Left hindlimb (tissue), 1 donor: ENCODE measurements around the gene YOD1.

Experiments used
- DNase-seq: peaks from one replicate; pipeline ENCODE4 v3.0.0-alpha.2; 2018

YOD1 gene

GRCh38 chr1:207071426-207071825, 20.4 kb upstream of the YOD1 start:
- no peak for DNase-seq

- no peak for DNase-seq
Measured at GRCh38 chr1:207070811-207071210, 19.8 kb upstream of the YOD1 start.

- DNase-seq: no peak
Measured at GRCh38 chr1:207069858-207070506, 19.0 kb upstream of the YOD1 start.

- no peak for DNase-seq
Measured at GRCh38 chr1:207069061-207069460, 18.1 kb upstream of the YOD1 start.

- DNase-seq: no peak
Measured at GRCh38 chr1:207067665-207068064, 16.7 kb upstream of the YOD1 start.

GRCh38 chr1:207067185-207067584, 16.2 kb upstream of the YOD1 start:
- DNase-seq: no peak

GRCh38 chr1:207064561-207064960, 13.6 kb upstream of the YOD1 start:
- no peak for DNase-seq

GRCh38 chr1:207063014-207063413, 12.0 kb upstream of the YOD1 start:
- no peak for DNase-seq

GRCh38 chr1:207062058-207062457, 11.1 kb upstream of the YOD1 start:
- DNase-seq: no peak

GRCh38 chr1:207060596-207060995, 9.6 kb upstream of the YOD1 start:
- DNase-seq: no peak

GRCh38 chr1:207059881-207060280, 8.9 kb upstream of the YOD1 start:
- no peak for DNase-seq

- no peak for DNase-seq
Measured at GRCh38 chr1:207058878-207059867, 8.2 kb upstream of the YOD1 start.

GRCh38 chr1:207058252-207058651, 7.2 kb upstream of the YOD1 start:
- no peak for DNase-seq

GRCh38 chr1:207056673-207057072, 5.7 kb upstream of the YOD1 start:
- DNase-seq: no peak

- no peak for DNase-seq
Measured at GRCh38 chr1:207055386-207056001, 4.5 kb upstream of the YOD1 start.

GRCh38 chr1:207054491-207054890, 3.5 kb upstream of the YOD1 start:
- no peak for DNase-seq

GRCh38 chr1:207052911-207053769, 2.1 kb upstream of the YOD1 start, which contains the start of gene PFKFB2:
PFKFB2 (plus strand) TSS chr1:207053275; CDS start chr1:207054718, 1,443 bp downstream.
- DNase-seq: peak; percentile 94

- DNase-seq: peak; percentile 93
Measured at GRCh38 chr1:207050480-207051190, 373 bp downstream of the YOD1 start.

- DNase-seq: no peak
Measured at GRCh38 chr1:207049974-207050391, 1.0 kb downstream of the YOD1 start.

- no peak for DNase-seq
Measured at GRCh38 chr1:207049514-207049913, 1.5 kb downstream of the YOD1 start.

- no peak for DNase-seq
Measured at GRCh38 chr1:207049054-207049453, 2.0 kb downstream of the YOD1 start.

- no peak for DNase-seq
Measured at GRCh38 chr1:207048041-207048440, 3.0 kb downstream of the YOD1 start.
